NCI-H2196 treated with DMSO at 0.1 percent for 48 hours (cell line): Measurements from ENCODE around the gene CD40.
"Not testable (repeated sequence)": the region's sequence is repeated elsewhere in the genome, so short reads cannot be mapped to it uniquely, and the experiment has no call there.

Source experiments
- DNase-seq: peaks from one replicate; lab custom pipeline; 2025; ENCODE audit not compliant: unreplicated experiment; lab: John Stamatoyannopoulos, UW

CD40 gene

GRCh38 chr20:46091622-46092535 is 26.2 kb upstream of the CD40 start:
- DNase-seq: not testable (repeated sequence)

DNA sequence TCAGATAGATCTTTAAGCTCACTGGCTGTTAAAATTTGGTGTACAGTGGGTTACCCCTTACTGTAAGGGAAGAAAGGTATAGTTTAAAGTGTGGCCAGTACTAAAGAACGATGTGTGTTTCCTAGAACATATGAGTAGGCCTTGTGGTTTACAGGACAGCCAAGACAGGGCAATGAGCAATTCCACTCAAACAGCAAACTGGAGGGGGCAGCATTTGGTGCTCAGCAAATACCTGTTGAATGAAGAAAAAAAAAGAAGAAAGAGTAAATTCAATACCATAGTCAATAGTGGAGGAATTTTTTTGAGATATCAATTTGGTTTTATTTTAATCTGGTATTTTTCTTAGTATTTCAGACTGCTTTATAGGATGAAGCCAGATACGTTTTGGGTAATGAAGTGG is 24.6 kb upstream of the CD40 start:
- DNase-seq: no peak

DNA sequence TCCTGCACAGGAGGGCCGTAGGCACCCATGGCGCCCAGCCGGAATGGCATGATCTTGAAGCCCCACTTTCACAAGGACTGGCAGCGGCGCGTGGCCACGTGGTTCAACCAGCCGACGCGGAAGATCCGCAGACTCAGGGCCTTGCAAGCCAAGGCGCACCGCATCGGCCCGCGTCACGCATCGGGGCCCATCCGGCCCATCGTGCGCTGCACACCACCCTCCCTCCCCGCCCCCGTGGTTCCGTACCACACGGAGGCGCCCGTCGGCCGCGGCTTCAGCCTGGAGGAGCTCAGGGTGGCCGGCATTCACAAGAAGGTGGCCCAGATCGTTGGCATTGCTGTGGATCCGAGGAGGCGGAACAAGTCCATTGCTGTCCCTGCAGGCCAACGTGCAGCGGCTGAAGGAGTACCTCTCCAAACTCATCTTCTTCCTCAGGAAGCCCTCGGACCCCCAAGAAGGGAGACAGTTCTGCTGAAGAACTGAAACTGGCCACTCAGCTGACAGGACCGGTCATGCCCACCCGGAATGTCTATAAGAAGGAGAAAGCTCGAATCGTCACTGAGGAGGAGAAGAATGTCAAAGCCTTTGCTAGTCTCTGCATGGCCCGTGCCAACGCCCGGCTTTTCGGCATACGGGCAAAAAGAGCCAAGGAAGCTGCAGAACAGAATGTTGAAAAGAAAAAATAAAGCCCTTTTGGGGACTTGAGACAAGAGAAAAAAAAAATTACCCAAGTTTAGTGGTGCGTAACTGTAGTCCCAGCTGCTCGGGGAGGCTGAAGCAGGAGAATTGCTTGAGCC is 18.4 kb upstream of the CD40 start:
- DNase-seq: no peak

DNA sequence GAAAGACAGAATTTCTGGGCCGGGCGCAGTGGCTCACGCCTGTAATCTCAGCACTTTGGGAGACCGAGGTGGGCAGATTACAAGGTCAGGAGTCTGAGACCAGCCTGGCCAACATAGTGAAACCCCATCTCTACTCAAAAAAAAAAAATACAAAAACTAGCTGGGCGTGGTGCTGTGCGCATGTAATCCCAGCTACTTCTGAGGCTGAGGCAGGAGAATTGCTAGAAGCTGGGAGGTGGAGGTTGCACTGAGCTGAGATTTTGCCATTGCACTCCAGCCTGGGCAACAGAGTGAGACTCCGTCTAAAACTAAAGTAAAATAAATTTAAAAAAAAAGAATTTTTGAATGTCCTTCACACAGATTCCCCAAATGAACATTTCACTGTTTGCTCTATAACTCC is 17.7 kb upstream of the CD40 start:
- not testable (repeated sequence) for DNase-seq

GRCh38 chr20:46100988-46101387 is 17.1 kb upstream of the CD40 start:
- no peak for DNase-seq

- DNase-seq: no peak
Observed at GRCh38 chr20:46101957-46102356, 16.2 kb upstream of the CD40 start.

- no peak for DNase-seq
Observed at GRCh38 chr20:46102940-46103339, 15.2 kb upstream of the CD40 start.

- DNase-seq: no peak
Observed at GRCh38 chr20:46104262-46104661, 13.9 kb upstream of the CD40 start.

DNA sequence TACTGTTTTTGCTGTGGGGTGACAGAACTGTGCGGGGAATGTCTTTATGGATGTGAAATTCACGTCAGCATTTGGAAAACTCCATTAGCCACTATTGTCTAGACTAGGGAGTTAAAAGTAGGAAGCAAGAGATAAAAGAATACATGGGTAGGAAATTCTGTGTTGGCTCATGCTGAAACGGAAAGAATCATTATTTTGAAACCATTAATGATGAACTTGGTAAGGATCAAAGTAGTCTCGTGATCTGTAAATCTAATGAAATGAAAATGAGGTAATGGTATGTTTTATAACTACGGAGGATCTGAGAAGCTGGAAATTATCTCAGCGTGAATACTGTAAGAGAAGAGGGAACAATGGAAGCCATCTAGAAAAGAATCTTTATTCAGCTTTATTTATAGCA is 11.1 kb upstream of the CD40 start:
- DNase-seq: no peak

DNA sequence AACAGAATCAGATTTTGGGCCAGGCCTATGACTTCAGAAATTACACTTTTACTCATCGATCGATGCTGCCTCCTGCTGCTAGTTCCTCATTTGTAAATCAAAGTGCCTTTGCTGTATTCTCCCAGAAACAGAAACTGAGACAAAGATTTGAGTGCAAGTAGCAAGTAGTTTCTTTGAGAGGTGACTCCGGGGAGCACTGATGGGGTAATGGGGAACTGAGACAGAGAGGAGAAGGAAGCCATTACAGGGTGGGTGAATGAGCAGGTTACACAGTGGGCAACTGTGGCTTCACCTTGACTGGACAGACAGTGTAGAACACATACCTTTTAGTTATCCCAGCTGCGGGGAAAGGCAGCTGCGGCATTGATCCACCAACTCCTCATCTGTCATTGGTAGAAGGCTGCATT is 9.7 kb upstream of the CD40 start:
- DNase-seq: no peak

GRCh38 chr20:46108976-46109375 is 9.1 kb upstream of the CD40 start:
- DNase-seq: no peak

- DNase-seq: no peak
Observed at GRCh38 chr20:46111028-46111835, 6.9 kb upstream of the CD40 start.

DNA sequence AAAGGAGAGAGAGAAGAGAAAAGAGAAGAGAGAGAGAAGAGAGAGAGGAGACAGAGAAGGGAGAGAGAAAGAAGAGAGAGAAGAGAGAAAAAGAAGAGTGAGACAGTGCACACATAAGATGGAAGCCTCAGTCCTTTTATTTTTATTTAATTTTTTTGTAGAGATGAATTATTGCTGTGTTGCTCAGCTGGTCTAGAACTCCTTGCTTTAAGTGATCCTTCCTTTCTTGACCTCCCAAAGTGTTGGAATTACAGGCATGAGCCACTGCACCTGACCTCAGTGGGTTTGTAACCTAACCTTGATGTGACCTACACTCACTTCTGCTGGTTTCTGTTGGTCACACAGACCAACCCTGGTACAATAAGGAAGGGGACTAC is 6.3 kb upstream of the CD40 start:
- DNase-seq: no peak

DNA sequence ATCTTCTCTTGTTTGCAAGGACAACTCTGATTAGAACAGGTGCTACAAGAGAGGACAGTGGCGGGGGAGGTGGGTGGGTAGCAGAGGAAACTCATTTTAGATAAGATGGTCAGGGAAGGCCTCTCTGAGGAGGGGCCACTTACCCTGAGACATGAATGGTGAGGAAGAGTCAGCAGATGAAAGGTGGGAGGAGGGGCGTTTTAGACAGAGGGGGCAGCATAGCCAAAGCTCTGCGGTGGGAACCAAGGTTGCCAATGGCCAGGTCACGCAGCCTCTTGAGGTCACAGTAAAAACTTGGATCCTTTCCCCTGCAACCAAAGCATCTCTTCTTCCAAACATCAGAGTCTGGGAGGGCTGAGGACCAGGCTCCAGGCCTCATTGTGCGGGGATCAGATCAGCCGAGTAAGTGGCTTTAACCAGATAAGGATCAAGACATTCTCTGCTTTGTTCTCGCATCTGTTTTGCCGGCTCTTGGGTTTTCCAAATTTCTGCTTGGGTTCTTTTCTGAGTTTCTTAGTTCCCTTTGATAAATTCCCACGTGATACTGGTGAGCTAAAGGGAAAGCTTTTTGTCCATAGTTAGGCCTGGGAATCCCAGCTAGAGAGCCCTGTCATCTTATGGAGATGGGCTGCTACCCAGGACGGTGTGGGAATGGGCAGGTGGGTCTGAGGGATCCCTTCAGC is 5.5 kb upstream of the CD40 start:
- DNase-seq: no peak

DNA sequence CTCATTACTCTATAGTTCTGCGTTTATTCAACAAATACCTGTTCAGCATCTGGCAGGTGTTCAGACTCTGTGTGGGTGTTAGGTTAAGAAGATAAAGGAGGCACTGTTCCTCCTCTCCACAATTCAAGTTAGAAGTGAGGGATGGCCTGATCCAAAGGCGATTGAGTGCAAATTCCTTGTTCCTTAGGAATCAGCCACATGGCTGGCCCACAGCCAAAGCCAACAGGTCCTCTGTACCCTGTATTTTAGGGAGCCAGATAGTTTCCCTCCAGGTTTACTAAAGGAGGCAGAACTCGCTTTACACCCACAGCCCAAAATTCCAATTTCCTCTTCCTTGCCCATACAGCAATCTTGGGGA is 5.0 kb upstream of the CD40 start:
- no peak for DNase-seq

- no peak for DNase-seq
Observed at GRCh38 chr20:46114449-46114848, 3.7 kb upstream of the CD40 start.

GRCh38 chr20:46118481-46119020 is 437 bp downstream of the CD40 start:
- DNase-seq: no peak

GRCh38 chr20:46119028-46119546 is 973 bp downstream of the CD40 start:
- DNase-seq: no peak

GRCh38 chr20:46119547-46119946 is 1.4 kb downstream of the CD40 start:
- no peak for DNase-seq

GRCh38 chr20:46120136-46120535 is 2.0 kb downstream of the CD40 start:
- no peak for DNase-seq
